ENCODE data around the gene TCP11L1.

DNA sequence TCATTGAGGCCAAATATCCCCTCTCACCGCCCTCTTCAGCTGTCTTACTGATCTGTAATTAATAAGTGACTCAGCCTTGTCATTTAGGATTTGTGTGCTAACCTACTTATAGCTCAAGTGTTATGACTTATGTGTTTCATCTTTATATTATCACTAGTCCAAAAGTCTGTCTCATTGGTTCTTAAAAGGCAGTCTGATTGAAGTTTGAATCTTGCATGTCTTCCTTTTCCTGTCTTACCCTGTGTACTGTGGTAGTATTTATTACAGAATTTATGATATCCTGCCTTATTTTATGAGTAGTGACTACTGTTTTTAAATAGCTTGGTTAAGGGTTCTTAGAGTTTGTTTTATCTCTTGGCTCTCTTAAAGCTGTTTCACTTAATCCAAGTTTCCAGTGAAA, 17.4 kb upstream of the TCP11L1 start:
- TF ChIP-seq, protein P1, sequence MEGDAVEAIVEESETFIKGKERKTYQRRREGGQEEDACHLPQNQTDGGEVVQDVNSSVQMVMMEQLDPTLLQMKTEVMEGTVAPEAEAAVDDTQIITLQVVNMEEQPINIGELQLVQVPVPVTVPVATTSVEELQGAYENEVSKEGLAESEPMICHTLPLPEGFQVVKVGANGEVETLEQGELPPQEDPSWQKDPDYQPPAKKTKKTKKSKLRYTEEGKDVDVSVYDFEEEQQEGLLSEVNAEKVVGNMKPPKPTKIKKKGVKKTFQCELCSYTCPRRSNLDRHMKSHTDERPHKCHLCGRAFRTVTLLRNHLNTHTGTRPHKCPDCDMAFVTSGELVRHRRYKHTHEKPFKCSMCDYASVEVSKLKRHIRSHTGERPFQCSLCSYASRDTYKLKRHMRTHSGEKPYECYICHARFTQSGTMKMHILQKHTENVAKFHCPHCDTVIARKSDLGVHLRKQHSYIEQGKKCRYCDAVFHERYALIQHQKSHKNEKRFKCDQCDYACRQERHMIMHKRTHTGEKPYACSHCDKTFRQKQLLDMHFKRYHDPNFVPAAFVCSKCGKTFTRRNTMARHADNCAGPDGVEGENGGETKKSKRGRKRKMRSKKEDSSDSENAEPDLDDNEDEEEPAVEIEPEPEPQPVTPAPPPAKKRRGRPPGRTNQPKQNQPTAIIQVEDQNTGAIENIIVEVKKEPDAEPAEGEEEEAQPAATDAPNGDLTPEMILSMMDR (IDR thresholded peaks at IDR 0.05): no peak
- no peak for TF ChIP-seq EZH2 (IDR thresholded peaks at IDR 0.05; ENCODE audit: borderline replicate concordance, insufficient read depth, low read depth, low read length, poor library complexity, severe bottlenecking)
